ENCODE results near the gene CLCN1. TPM values are rescaled to one million over a fixed set of nuclear protein-coding genes. Genes with fewer than 3 reads are reported as not detected.

CLCN1 gene
- total and polyA plus RNA-seq, 2 of the 8 experiments (the other 6 are each of a cell fraction or from before 2014, with no cell fraction given) = 0.36 to 0.41 TPM

DNA sequence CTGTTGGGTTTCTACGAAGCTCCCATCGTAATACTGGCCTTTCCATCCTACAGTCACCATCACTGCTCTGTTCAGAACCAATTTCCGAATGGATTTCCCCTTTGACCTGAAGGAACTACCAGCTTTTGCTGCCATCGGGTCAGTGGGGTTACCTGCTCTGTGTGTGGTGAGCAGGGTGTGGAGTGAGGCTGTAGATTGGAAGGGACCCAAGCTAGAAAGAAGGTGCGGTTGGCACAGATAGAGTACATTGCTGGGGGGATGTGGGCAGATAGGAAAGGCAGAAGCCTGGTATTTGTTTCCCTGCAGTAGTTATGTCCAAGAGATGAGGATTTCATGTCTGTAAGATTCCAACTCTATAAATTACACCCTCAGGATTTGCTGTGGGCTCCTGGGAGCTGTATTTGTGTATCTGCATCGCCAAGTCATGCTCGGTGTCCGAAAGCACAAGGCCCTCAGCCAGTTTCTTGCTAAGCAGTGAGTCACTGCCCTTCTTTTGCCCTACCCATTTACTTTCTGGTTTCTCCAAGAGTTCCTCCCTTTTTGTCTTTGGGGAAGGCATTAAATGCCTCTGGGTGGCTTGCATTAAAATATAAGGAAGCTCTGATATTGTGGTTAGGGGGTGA, 15.4 kb downstream of the CLCN1 start (continued):
- TF ChIP-seq ATF3 (IDR thresholded peaks at IDR 0.05; ENCODE audit: insufficient read depth, low read depth, low read length) = no peak
- no peak for TF ChIP-seq CTBP2 (IDR thresholded peaks at IDR 0.05; ENCODE audit: borderline replicate concordance, insufficient read depth, insufficient read length, low read length)
- TF ChIP-seq E2F6 (IDR thresholded peaks at IDR 0.05) = no peak
- no peak for TF ChIP-seq CHD1 (IDR thresholded peaks at IDR 0.05; ENCODE audit: low read depth, low read length)
- TF ChIP-seq FOSL1 (IDR thresholded peaks at IDR 0.05; ENCODE audit: insufficient read depth, low read depth, low read length) = no peak
- TF ChIP-seq SIX5 (IDR thresholded peaks at IDR 0.05; ENCODE audit: low read depth, low read length) = no peak
- TF ChIP-seq NANOG (IDR thresholded peaks at IDR 0.05; ENCODE audit: insufficient read depth, low read depth, low read length, poor library complexity, severe bottlenecking) = no peak
- TF ChIP-seq EP300 (IDR thresholded peaks at IDR 0.05; ENCODE audit: borderline replicate concordance in 1 of 2, low read depth in 2 of 2, low read length in 2 of 2) = no peak
